ENCODE measurements around the gene ARL6IP4.
"Not testable (repeated sequence)": the region's sequence is repeated elsewhere in the genome, so short reads cannot be mapped to it uniquely, and the experiment has no call there.

The ARL6IP4 gene

GRCh38 chr12:123010681-123011080, 30.2 kb downstream of the ARL6IP4 start:
- DNase-seq (ENCODE audit: low read depth in 2 of 2): no peak

GRCh38 chr12:123011701-123012100, 31.2 kb downstream of the ARL6IP4 start:
- DNase-seq (ENCODE audit: low read depth in 2 of 2): no peak

- no peak for DNase-seq (ENCODE audit: low read depth in 2 of 2)
Measured at GRCh38 chr12:123013185-123014095, 33.0 kb downstream of the ARL6IP4 start.

GRCh38 chr12:123014473-123014872, 34.0 kb downstream of the ARL6IP4 start:
- not testable (repeated sequence) for DNase-seq (ENCODE audit: low read depth in 2 of 2)

GRCh38 chr12:123017753-123018152, 37.3 kb downstream of the ARL6IP4 start:
- DNase-seq (ENCODE audit: low read depth in 2 of 2): no peak

- DNase-seq (ENCODE audit: low read depth in 2 of 2): no peak
Measured at GRCh38 chr12:123019841-123020138, 39.3 kb downstream of the ARL6IP4 start.

GRCh38 chr12:123021688-123022604, 41.5 kb downstream of the ARL6IP4 start:
- DNase-seq (ENCODE audit: low read depth in 2 of 2): no peak

GRCh38 chr12:123022846-123023245, 42.4 kb downstream of the ARL6IP4 start:
- DNase-seq (ENCODE audit: low read depth in 2 of 2): no peak

- DNase-seq (ENCODE audit: low read depth in 2 of 2): no peak
Measured at GRCh38 chr12:123024819-123025391, 44.4 kb downstream of the ARL6IP4 start.

- no peak for DNase-seq (ENCODE audit: low read depth in 2 of 2)
Measured at GRCh38 chr12:123026094-123026853, 45.8 kb downstream of the ARL6IP4 start.

GRCh38 chr12:123027726-123028445, 47.4 kb downstream of the ARL6IP4 start:
- no peak for DNase-seq (ENCODE audit: low read depth in 2 of 2)

- no peak for DNase-seq (ENCODE audit: low read depth in 2 of 2)
Measured at GRCh38 chr12:123028475-123028874, 48.0 kb downstream of the ARL6IP4 start.

- DNase-seq (ENCODE audit: low read depth in 2 of 2): no peak
Measured at GRCh38 chr12:123029550-123029949, 49.1 kb downstream of the ARL6IP4 start.

GRCh38 chr12:123030686-123031085, 50.2 kb downstream of the ARL6IP4 start:
- no peak for DNase-seq (ENCODE audit: low read depth in 2 of 2)

GRCh38 chr12:123031171-123031845, 50.8 kb downstream of the ARL6IP4 start:
- DNase-seq (ENCODE audit: low read depth in 2 of 2): no peak
